Stomach (tissue), 9 donors: ENCODE results near the gene ATIC. TPM values are rescaled to one million over a fixed set of nuclear protein-coding genes. Genes with fewer than 3 reads are reported as not detected.

Experiments
- DNase-seq, 2 donors: peaks; one replicate each; pipeline versions ENCODE4 v3.0.0 to v3.0.0-alpha.2; 2013 to 2019
- H3K27ac ChIP-seq, 5 donors: fragments of 200-600 bp in 4 of 5; sonication (generic) in 4 of 5; one replicate each; pipeline ENCODE4 v1.5.1; 2013 to 2019; ENCODE audit warnings: mild to moderate bottlenecking in 1 of 5, moderate library complexity in 1 of 5
- H3K27me3 ChIP-seq, 3 donors: fragments of 200-600 bp; sonication (generic); one replicate each; pipeline ENCODE4 v1.5.1; 2017 to 2019; ENCODE audit warnings: mixed run types in 1 of 3
- H3K36me3 ChIP-seq, 4 donors: fragments of 200-600 bp; sonication (generic); 1 replicate in 3 of 4; 2 replicates in 1 of 4; pipeline ENCODE4 v1.5.1; 2016 to 2019
- H3K4me1 ChIP-seq, 4 donors: fragments of 200-600 bp; sonication (generic); one replicate each; pipeline ENCODE4 v1.5.1; 2016 to 2019
- H3K4me3 ChIP-seq, 4 donors: fragments of 200-600 bp; sonication (generic) in 3 of 4; one replicate each; pipeline ENCODE4 v1.5.1; 2016 to 2019; ENCODE audit warnings: mild to moderate bottlenecking in 1 of 4
- H3K9me3 ChIP-seq, 4 donors: fragments of 200-600 bp; sonication (generic); one replicate each; pipeline ENCODE4 v1.5.1; 2016 to 2019
- CTCF ChIP-seq, 7 experiments: fragments of 450-650 bp in 4 of 7; fragments of 200-600 bp in 3 of 7; sonication (generic) in 3 of 7; IDR thresholded peaks; one replicate each; pipeline ENCODE4 v1.5.1; 2016 to 2019; ENCODE audit warnings: antibody characterized with exemption in 7 of 7, control low read depth in 2 of 7, mild to moderate bottlenecking in 1 of 7
- EP300 ChIP-seq: sonication (generic); formaldehyde crosslinking; IDR thresholded peaks from one replicate; pipeline ENCODE4 v1.6.1; 2017; ENCODE audit warnings: antibody characterized with exemption
- POLR2A ChIP-seq, 4 donors: fragments of 450-650 bp; IDR thresholded peaks; one replicate each; pipeline ENCODE4 v1.6.1; 2016; ENCODE audit warnings: antibody characterized with exemption in 4 of 4, control low read depth in 2 of 4, mild to moderate bottlenecking in 1 of 4, moderate library complexity in 1 of 4
- POLR2AphosphoS5 ChIP-seq, 3 donors: sonication (generic); formaldehyde crosslinking; IDR thresholded peaks; one replicate each; pipeline ENCODE4 v1.6.1; 2016; ENCODE audit warnings: antibody characterized with exemption in 3 of 3
- WGBS, 5 donors: extraction: QIAGEN DNeasy Blood & Tissue Kit in 3 of 5; methylation state at CpG; one replicate each; pipeline versions ENCODE4 v1.1.5 to v1.1.7; 2013 to 2018; 5-methylcytosine and 5-hydroxymethylcytosine counted together
- intact Hi-C: fragments of 100-400 bp; cut with DNase I; formaldehyde crosslinking; loops from one replicate; pipeline ENCODE4 v1.15.1; 2023; ENCODE audit warnings: low total_unique reads
- polyA plus RNA-seq, 3 donors: library from polyadenylated mRNA; stranded (reverse); fragments of 200-250 nt; gene quantifications; one replicate each; pipeline ENCODE4 v1.2.3, GENCODE V29; 2013
- total RNA-seq, 5 donors: library from RNA; depleted of rRNA; stranded (reverse); fragments of >200 nt; gene quantifications; one replicate each; pipeline versions ENCODE4 v1.1.0 to v1.2.3, GENCODE V29; 2014 to 2016
- donor health status: healthy with polysubstance abuse.
- donor health status: Bipolar disorder and iron deficiency.
- donor health status: healthy.

ATIC gene
- total and polyA plus RNA-seq, 8 donors = 9.4 to 125 (median 76.6) TPM

- intact Hi-C loops = no loop called here
- no peaks in the 10 kb centered on the region for H3K27me3 ChIP-seq
- 77 to 93% (median 87%) methylated on average over 2 of the region's 2 CpGs for WGBS, 5 donors
- H3K27ac ChIP-seq = no peak overlapping the region
- TF ChIP-seq CTCF (IDR thresholded peaks at IDR 0.05) (no peak), EP300 (no peak), POLR2A (IDR thresholded peaks at IDR 0.05) (no peak), POLR2AphosphoS5 (IDR thresholded peaks at IDR 0.05) (no peak)
- DNase-seq = no peak
- peaks cover 18 to 89% (median 83%) of the 10 kb centered on the region in 4 donors for H3K36me3 ChIP-seq
- H3K4me1 ChIP-seq = no peaks in the 10 kb centered on the region
- H3K9me3 ChIP-seq = no peaks in the 10 kb centered on the region
- H3K4me3 ChIP-seq = no peak overlapping the region
Measured at GRCh38 chr2:215363461-215364156, 51.8 kb downstream of the ATIC start.

GRCh38 chr2:215364157-215365155 is 52.6 kb downstream of the ATIC start:
- TF ChIP-seq CTCF (IDR thresholded peaks at IDR 0.05) (no peak), POLR2A (IDR thresholded peaks at IDR 0.05) (no peak), EP300 (no peak), POLR2AphosphoS5 (IDR thresholded peaks at IDR 0.05) (no peak)
- Histone ChIP-seq H3K27me3 (no peaks in the 10 kb centered on the region), H3K9me3 (no peaks in the 10 kb centered on the region), H3K4me1 (no peaks in the 10 kb centered on the region), H3K36me3 (peaks cover 18 to 92% (median 83%) of the 10 kb centered on the region in 4 donors), H3K27ac (no peak overlapping the region), H3K4me3 (no peak overlapping the region)
- intact Hi-C loops = no loop called here
- DNase-seq = no peak
- WGBS, 5 donors = 90 to 95% (median 93%) methylated on average over 10 of the region's 10 CpGs

DNA sequence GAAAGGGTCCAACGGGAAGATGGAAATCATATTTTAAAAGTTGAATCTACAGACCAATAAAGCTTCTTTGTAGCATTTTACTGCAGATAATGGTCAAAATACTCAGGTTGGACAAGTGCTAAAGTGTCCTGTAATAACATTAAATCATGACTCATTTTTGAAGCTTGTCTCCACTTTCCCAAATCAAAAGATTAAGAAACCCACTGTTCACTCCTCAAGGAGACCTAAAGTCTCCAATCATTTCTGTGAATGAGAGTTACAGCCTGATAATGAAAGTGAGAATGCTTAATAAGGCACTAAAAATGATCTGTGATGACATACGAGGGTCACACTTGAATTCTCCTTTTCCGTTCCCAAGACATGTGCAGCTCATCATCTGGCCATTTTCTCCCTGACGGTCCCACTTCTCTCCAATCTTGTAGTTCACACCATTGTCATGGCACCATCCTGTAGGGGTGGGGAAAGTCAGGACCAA is 53.4 kb downstream of the ATIC start:
- Histone ChIP-seq H3K27ac (no peak overlapping the region), H3K4me1 (no peaks in the 10 kb centered on the region), H3K4me3 (no peak overlapping the region), H3K36me3 (peaks cover 18 to 94% (median 82%) of the 10 kb centered on the region in 4 donors), H3K27me3 (no peaks in the 10 kb centered on the region), H3K9me3 (no peaks in the 10 kb centered on the region)
- DNase-seq = no peak
- 86 to 93% (median 91%) methylated on average over 4 of the region's 4 CpGs for WGBS, 5 donors
- intact Hi-C loops = no loop called here
- TF ChIP-seq CTCF (IDR thresholded peaks at IDR 0.05) (no peak), POLR2AphosphoS5 (IDR thresholded peaks at IDR 0.05) (no peak)

GRCh38 chr2:215366440-215367032 is 54.7 kb downstream of the ATIC start:
- TF ChIP-seq POLR2A (IDR thresholded peaks at IDR 0.05) = no peak
- TF ChIP-seq CTCF (IDR thresholded peaks at IDR 0.05) = no peak
- no peak for TF ChIP-seq POLR2AphosphoS5 (IDR thresholded peaks at IDR 0.05)
- no peak for TF ChIP-seq EP300
- Histone ChIP-seq H3K4me1 (no peaks in the 10 kb centered on the region), H3K27me3 (no peaks in the 10 kb centered on the region), H3K27ac (no peak overlapping the region), H3K4me3 (no peak overlapping the region), H3K36me3 (peaks cover 14 to 94% (median 81%) of the 10 kb centered on the region in 4 donors), H3K9me3 (no peaks in the 10 kb centered on the region)
- 91 to 94% (median 92%) methylated on average over 4 of the region's 4 CpGs for WGBS, 5 donors
- intact Hi-C loops = no loop called here
- DNase-seq = no peak
